ENCODE data around the gene PLPP4.

The PLPP4 gene

GRCh38 chr10:120582753-120583152 is 125.7 kb downstream of the PLPP4 start:
- DNase-seq = no peak

GRCh38 chr10:120583424-120584108 is 126.5 kb downstream of the PLPP4 start:
- DNase-seq = no peak

- no peak for DNase-seq
These were observed 127.8 kb downstream of the PLPP4 start for GRCh38 chr10:120584786-120585185.

- DNase-seq = no peak
These were observed 129.4 kb downstream of the PLPP4 start for GRCh38 chr10:120586471-120586872.

- no peak for DNase-seq
These were observed 130.0 kb downstream of the PLPP4 start for GRCh38 chr10:120587061-120587460.

GRCh38 chr10:120588311-120588710 is 131.3 kb downstream of the PLPP4 start:
- DNase-seq = no peak

- DNase-seq = no peak
These were observed 136.7 kb downstream of the PLPP4 start for GRCh38 chr10:120593693-120594092.

GRCh38 chr10:120597902-120598301 is 140.9 kb downstream of the PLPP4 start:
- DNase-seq = no peak

- no peak for DNase-seq
These were observed 141.4 kb downstream of the PLPP4 start for GRCh38 chr10:120598386-120598785.

GRCh38 chr10:120599200-120599724 is 142.2 kb downstream of the PLPP4 start:
- no peak for DNase-seq

- DNase-seq = no peak
These were observed 144.0 kb downstream of the PLPP4 start for GRCh38 chr10:120600871-120601649.

- DNase-seq = no peak
These were observed 145.0 kb downstream of the PLPP4 start for GRCh38 chr10:120601999-120602398.

GRCh38 chr10:120605410-120605809 is 148.4 kb downstream of the PLPP4 start:
- no peak for DNase-seq

- no peak for DNase-seq
These were observed 149.2 kb downstream of the PLPP4 start for GRCh38 chr10:120606051-120606764.

GRCh38 chr10:120607016-120607709 is 150.1 kb downstream of the PLPP4 start:
- no peak for DNase-seq

GRCh38 chr10:120607710-120608703 is 151.0 kb downstream of the PLPP4 start:
- DNase-seq = no peak

GRCh38 chr10:120609006-120609405 is 152.0 kb downstream of the PLPP4 start:
- no peak for DNase-seq

GRCh38 chr10:120610791-120611190 is 153.8 kb downstream of the PLPP4 start:
- no peak for DNase-seq

GRCh38 chr10:120612756-120613155 is 155.7 kb downstream of the PLPP4 start:
- DNase-seq = no peak

GRCh38 chr10:120613180-120613579 is 156.2 kb downstream of the PLPP4 start:
- DNase-seq = no peak

GRCh38 chr10:120614680-120615079 is 157.7 kb downstream of the PLPP4 start:
- no peak for DNase-seq

All from DMS79 (cell line).